ENCODE measurements around the gene SORBS2.

The SORBS2 gene

DNA sequence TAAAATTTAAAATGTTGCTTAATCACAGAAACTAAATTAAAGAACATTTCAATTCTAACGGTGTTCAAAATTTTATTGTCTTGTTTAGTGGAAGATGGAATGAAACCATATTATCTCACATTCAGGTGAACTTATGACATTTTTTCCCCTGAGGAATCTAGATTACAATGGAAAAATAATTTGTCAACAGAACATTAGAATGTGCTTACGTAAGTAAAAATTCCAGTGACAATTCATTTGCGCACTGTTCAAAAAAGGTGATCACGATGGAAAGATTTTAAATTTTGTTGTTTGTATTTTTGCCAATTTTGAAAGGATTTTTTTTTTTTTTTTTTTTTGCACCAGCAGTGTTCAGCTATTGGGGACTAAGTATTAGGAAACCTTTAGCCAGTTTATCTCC is 23.3 kb upstream of the SORBS2 start:
- no peak for DNase-seq (ENCODE audit: low read depth in 2 of 2)

DNA sequence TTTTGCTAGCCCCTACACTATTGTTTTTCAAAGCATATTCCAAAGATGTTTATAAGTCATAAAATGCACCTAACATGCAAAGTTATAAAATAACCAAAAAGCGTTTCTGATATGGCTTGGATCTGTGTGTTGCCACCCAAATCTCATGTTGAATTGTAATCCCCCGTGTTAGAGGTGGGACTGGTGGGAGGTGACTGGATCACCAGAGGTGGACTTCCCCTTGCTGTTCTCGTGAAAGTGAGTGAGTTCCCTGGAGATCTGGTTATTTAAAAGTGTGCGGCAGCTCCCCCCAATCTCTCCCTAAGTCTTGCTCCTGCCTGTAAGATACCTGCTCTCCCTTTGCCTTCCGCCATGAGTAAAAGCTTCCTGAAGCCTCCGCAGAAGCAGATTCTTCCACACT is 22.8 kb upstream of the SORBS2 start:
- DNase-seq (ENCODE audit: low read depth in 2 of 2), result no peak

GRCh38 chr4:185834088-185834487 is 22.1 kb upstream of the SORBS2 start:
- DNase-seq (ENCODE audit: low read depth in 2 of 2), result no peak

- DNase-seq (ENCODE audit: low read depth in 2 of 2), result no peak
These were observed 21.1 kb upstream of the SORBS2 start for GRCh38 chr4:185833055-185833598.

DNA sequence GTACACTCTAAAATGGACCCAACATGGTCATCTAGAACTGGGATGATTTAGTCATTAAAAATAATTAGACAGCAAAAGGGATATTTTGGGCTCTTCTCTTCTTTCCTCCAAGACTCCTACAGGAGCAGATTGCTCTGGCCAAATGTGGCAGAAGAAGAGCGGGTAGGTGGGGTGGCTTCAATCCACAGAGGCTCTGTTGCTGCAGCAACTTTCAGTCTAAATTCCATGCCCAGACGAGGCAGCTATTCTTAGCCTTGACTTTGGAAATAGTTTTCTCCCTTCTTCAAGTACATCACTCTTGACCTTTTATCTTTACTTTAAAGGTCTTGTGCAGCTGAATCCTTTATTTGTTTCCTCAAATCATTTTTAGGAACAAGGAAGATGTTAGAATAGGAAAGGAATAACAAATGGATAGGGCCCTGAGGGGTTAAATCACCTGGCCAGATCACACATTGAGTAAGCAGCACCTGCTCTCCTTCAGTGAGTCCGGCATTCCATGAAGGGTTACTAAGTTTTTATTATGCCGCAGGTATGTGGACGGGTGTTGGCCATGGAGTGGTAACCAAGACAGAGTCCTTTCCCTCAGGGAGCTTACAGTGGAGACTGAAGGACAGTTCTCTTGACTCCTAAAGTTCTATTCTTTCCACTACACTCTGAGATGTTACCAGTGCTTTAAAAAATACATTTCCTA is 19.3 kb upstream of the SORBS2 start:
- no peak for DNase-seq (ENCODE audit: low read depth in 2 of 2)

- DNase-seq (ENCODE audit: low read depth in 2 of 2), result no peak
These were observed 18.4 kb upstream of the SORBS2 start for GRCh38 chr4:185830263-185830994.

DNA sequence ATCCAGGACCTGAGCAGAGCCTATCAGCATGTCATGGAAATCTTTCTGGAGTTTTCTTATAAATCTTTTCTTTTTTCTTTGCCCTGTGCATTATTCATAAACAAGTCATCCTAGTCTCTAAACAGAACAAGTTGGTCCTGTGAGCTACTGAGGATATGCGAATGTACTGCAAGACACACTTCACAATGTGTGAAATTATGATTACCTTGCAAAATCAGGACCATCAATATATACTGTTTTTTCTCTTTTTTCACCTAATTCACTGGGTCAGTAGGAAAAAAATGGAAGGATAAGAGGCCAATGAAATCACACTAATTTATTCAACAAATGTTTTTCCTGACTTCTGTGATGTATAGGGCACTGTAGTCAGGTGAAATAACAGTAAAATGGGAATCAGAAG is 14.4 kb upstream of the SORBS2 start:
- DNase-seq (ENCODE audit: low read depth in 2 of 2), result no peak

DNA sequence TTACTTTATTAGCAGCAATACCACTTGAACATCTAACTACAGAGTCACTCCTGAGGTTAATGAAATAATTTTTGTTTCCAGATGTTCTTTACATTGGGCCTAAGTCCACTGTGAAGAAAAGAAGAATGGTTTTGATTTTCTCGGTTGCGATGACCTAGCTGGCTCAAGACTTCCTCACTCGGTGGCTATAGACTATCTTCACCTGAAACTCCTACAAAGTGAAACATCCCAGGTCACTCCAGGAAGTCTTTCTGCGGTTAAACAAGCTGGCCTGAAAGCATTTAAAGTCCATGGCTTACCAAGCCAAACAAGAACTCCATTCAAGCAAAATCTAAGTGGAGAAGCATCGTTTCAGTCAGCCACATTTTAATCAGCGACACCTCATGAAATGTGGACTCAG is 13.7 kb upstream of the SORBS2 start:
- no peak for DNase-seq (ENCODE audit: low read depth in 2 of 2)

GRCh38 chr4:185822791-185823190 is 10.8 kb upstream of the SORBS2 start:
- no peak for DNase-seq (ENCODE audit: low read depth in 2 of 2)

- DNase-seq (ENCODE audit: low read depth in 2 of 2), result no peak
These were observed 9.0 kb upstream of the SORBS2 start for GRCh38 chr4:185821029-185821419.

DNA sequence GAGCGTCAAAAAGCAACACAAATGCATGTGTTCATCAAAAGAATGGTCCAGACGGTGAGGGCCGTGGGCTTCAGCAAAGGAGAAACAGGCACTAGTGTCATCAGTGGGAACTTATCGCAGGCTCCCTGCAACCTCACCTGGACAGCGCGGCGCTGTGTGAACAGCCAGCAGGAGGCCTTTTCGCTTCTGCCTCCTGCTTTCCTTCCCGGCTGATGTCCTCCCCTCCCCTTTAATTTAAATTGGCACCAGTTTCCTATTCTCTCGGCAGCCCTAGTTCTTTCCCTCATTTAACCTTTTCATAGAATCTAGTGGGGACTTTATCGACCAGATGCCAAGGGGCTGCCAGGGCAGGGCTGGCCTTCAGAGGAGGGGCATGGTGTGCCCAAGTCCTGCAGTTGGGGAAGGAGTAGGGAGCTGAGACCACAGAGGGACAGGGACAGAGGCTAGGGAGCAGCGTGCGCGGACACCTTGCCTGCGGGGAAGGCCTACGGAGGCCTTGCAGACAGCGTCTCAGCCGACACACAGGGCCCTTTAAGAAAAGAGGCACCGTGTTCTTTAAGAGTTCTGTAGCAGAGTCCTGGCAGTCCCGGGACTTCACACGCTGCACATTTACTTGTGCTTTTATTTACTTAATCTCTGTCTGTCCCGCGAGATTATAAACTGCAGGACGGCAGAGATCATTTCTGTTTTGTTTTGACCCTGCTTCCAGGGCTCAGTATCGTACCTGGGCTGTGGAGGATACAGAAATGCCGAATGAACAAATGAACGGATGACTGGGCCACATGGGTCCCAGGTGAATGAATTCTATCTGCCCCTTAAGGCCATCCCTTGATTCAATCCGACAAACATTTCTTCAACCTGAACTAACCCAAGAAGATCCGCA is 8.4 kb upstream of the SORBS2 start:
- no peak for DNase-seq (ENCODE audit: low read depth in 2 of 2)

DNA sequence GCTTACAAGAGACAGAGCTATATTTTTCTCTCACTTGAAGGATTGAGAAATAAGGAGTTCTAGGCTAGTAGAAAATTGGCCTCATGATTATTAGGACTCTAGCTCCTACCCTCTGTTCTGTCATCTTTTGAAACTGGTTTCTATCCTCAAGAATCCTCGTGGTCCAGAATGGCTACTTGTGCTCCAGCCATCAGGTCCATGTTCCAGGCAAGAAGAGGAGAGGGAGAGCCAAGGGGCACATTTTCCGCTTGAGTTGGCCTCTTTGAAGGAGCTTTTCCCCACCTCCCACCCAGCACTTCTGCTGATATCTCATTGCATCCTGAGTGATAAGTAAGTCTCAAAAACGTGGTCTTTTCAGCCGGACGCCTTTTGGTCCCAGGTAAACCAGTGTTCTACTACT is 7.2 kb upstream of the SORBS2 start:
- no peak for DNase-seq (ENCODE audit: low read depth in 2 of 2)

DNA sequence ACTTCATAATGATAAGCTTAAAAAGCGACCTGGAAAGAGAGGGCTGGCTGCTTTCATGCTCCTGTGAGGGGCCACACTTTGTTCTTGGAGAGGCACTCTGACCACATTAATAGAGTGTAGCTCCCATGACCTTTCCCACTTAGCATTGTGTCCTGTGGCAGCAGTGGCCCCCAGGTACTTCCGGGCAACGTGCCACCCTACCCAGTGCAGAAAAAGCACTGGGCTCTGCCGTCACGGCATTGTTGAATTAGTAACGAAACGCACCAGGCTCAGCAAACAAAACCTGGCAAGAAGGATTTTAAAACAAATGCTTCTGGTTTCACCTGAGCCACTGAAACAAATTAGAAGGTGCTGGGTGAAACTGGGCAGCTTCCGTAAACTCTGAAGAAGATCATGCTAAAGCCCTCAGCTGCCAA is 5.4 kb upstream of the SORBS2 start:
- DNase-seq (ENCODE audit: low read depth in 2 of 2), result no peak

DNA sequence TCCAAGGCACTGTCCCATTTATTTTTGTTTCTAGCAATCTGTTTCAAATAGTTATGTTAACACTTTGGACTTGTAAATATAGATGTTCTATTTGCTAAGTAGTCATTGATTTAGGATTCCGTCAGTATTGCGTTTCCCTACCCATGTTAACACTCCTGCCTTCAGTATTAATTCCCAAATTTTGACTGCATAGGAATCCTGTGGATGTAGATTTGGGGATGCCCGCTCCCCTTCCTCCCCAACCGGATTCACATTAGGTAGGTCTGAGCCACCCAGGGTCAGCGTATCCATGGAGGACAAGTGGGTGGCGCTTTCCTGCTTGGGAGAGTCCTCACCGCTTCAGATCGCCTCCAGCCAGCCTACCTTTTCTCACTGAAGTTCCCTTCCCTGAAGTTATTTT is 1.1 kb upstream of the SORBS2 start:
- DNase-seq (ENCODE audit: low read depth in 2 of 2), result no peak

DNA sequence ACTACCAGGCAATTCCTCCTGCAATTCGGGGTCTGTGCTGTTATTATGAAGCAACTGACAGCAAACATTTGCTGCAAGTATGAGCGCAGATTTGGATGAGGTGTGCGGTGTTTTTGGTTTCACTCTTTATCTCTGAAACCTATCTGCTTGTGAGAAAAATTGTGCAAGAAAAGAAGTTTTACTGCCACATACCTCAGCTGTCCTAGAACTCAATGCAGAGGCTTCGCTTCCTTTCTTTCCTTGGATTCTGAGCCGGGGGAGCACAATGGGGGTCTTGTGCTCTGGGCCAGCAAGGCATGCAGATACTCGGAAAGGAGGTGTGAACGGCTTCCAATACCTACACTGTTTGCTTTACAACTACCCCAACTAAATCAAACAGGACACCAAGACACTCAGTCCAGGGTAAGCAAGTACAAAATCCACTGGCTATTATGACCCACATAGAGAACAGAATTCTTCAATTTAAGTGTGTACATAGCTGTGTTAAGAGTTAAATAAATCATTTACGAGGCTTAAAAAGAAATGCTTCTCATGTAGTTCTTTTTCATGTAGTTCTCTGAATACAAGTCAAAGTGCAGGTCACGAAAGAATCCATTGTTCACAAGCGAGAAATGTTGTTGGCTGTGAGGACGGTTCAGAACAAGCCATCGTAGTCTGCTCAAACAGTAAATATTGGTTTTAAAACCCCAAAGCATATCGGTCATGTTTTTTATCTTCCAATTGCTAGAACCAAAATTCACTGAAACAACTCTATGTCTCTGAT is 1.1 kb downstream of the SORBS2 start:
- no peak for DNase-seq (ENCODE audit: low read depth in 2 of 2)

- DNase-seq (ENCODE audit: low read depth in 2 of 2), result no peak
These were observed 2.4 kb downstream of the SORBS2 start for GRCh38 chr4:185809533-185810071.

DNA sequence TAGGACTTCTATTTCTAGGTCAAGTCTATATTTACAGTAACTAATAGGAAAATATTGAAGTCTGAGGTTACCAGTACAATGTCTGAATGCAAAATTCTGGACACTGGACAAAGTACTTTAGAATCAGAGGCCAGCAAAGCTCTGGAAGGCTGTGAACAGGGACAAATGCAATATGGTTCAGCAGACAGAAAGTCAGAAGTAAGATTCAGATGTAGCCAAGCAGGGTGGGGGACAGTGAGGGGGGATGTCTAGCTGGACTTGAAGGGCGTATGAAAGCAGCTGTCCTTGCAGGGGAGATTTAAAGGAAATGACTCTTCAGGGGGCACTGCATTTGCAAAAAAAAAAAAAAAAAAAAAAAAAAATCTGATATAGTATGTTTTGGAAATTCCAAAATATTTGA is 2.9 kb downstream of the SORBS2 start:
- DNase-seq (ENCODE audit: low read depth in 2 of 2), result no peak

DNA sequence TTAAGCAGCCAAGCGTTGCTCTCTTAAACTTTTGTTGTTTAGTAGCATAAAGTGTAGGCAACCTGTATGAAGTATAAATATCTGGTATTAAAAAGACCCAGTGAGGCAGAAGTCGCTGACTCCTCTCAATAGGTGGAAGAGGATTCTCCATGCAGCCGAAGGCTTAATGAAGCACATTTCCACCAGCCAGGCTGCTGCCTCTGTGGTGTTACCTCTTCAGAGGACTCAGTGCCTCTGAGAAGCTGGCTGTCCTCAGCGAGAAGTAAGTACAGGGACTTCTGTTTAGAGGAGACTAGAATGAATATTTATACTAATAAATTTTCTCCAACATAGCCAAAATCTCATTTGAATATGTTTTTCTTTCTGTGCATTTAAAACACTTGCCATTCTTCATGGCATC is 6.0 kb downstream of the SORBS2 start:
- no peak for DNase-seq (ENCODE audit: low read depth in 2 of 2)

DNA sequence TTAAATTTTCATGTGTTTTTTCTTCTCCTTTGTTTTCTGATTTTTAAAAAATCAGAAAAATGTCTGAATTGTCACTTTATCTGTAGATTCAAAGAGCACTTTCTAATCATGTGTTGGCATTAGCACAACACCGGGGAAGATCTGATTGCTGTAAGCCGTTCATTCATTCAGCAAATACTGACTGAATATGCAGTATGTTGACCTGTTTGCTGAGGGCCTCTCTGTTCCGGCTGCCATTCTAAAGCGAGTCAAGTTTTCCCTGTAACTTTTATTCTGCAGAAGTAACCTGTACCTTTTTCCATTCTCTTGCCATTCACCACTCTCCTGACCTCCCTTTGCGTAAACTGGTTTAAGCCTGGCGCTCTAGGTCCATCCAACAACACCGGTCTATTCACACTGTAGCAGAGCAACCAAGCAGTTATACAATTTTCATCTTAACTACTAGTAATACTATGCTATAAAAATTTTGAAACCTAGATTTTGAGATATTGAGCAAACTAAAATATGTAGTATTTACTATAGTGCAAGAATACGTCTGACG is 6.7 kb downstream of the SORBS2 start:
- no peak for DNase-seq (ENCODE audit: low read depth in 2 of 2)

GRCh38 chr4:185803022-185803421 is 9.0 kb downstream of the SORBS2 start:
- DNase-seq (ENCODE audit: low read depth in 2 of 2), result no peak

DNA sequence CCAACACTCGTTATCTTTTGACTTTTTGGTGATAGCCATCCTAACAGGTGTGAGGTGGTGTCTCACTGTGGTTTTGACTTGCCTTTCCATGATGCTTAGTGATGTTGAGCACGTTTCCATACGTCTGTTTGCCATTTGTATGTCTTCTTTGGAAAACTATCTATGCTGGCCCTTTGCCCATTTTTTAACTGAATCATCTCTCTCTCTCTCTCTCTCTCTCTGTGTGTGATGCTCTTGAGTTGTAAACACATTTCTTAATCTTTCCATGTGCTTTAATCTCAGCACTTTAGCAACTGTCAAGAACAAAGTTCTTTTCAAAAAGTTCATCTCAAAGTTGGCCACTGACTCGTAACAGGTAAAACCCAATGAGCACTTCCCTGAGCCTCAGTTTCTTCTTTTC is 10.5 kb downstream of the SORBS2 start:
- no peak for DNase-seq (ENCODE audit: low read depth in 2 of 2)

Data from stimulated activated CD8-positive, alpha-beta memory T cell treated with anti-CD3 and anti-CD28 coated beads, Interleukin-15, amount 100 ng/mL, for 48 hours (primary cell).